A549 (cell line): Measurements from ENCODE around the gene PHF2. TPM values are rescaled to one million over a fixed set of nuclear protein-coding genes. Genes with fewer than 3 reads are reported as not detected.

ENCODE experiments used
- ATAC-seq, 2 experiments: fragments of 200-7000 bp in 1 of 2; fragments of >200 bp in 1 of 2; cut with Nextera tagmentation in 1 of 2; cut with Tn5 transposase in 1 of 2; 3 replicates each; pipeline versions ENCODE4 v1.8.0 to v1.9.1; 2018 to 2020; ENCODE audit warnings: mild to moderate bottlenecking in 1 of 2, moderate library complexity in 1 of 2
- CTCF ChIA-PET: fragments of 300-600 bp; sonication (Branson Sonifier 250); formaldehyde crosslinking; extraction: SDS; loops from one replicate; lab custom pipeline; 2021; ENCODE audit warnings: antibody characterized with exemption, inconsistent platforms; lab: Yijun Ruan, JAX
- POLR2A ChIA-PET: fragments of 350-600 bp; formaldehyde crosslinking; extraction: SDS; loops from one replicate; lab custom pipeline; 2021; ENCODE audit warnings: antibody characterized with exemption, inconsistent platforms; lab: Yijun Ruan, JAX
- DNase-seq, 2 experiments: peaks; one replicate each; pipeline versions ENCODE4 v3.0.0 to v3.0.0-alpha.2; 2011 to 2016; ENCODE audit warnings: low read depth in 1 of 2, low spot score in 1 of 2
- FAIRE-seq: peaks from 2 replicates; lab custom pipeline; 2011; peaks lifted over from hg19 to GRCh38; lab: Jason Lieb, UNC
- H3K27ac ChIP-seq, 2 experiments: fragments of >200 bp; sonication (Bioruptor Twin); formaldehyde crosslinking; 3 replicates each; pipeline ENCODE4 v1.5.1; 2016 to 2017
- H3K4me1 ChIP-seq: fragments of >200 bp; sonication (Bioruptor Twin); formaldehyde crosslinking; 3 replicates; pipeline ENCODE4 v1.6.1; 2016
- H3K4me2 ChIP-seq: fragments of >200 bp; sonication (Bioruptor Twin); formaldehyde crosslinking; 3 replicates; pipeline ENCODE4 v1.6.1; 2016
- H3K4me3 ChIP-seq: fragments of >200 bp; sonication (Bioruptor Twin); formaldehyde crosslinking; 3 replicates; pipeline ENCODE4 v1.5.1; 2016
- H3K9me3 ChIP-seq: fragments of >200 bp; sonication (Bioruptor Twin); formaldehyde crosslinking; 3 replicates; pipeline ENCODE4 v1.6.1; 2016
- ATOH8 ChIP-seq: fragments of 250-450 bp; sonication (Bioruptor Pico); IDR thresholded peaks from 2 replicates; pipeline ENCODE4 v1.5.0; 2020; ENCODE audit warnings: low read depth, mild to moderate bottlenecking, moderate library complexity
- BCL3 ChIP-seq: fragments of >200 bp; sonication (Bioruptor Twin); formaldehyde crosslinking; IDR thresholded peaks from 3 replicates; pipeline ENCODE4 v1.6.1; 2016
- CBX8 ChIP-seq: fragments of 200-600 bp; sonication (generic); IDR thresholded peaks from 2 replicates; pipeline ENCODE4 v1.6.1; 2016
- CHD4 ChIP-seq: fragments of 200-600 bp; sonication (generic); IDR thresholded peaks from 2 replicates; pipeline ENCODE4 v1.6.1; 2016; ENCODE audit warnings: antibody characterized with exemption, mild to moderate bottlenecking, borderline replicate concordance
- CTCF ChIP-seq: fragments of >200 bp; sonication (Bioruptor Twin); formaldehyde crosslinking; IDR thresholded peaks from 3 replicates; pipeline ENCODE4 v1.5.1; 2016
- EHMT2 ChIP-seq: fragments of 200-600 bp; sonication (generic); IDR thresholded peaks from 2 replicates; pipeline ENCODE4 v1.6.1; 2016; ENCODE audit warnings: antibody characterized with exemption, low read depth, mild to moderate bottlenecking, moderate library complexity
- EP300 ChIP-seq, 2 experiments: fragments of >200 bp; sonication (Bioruptor Twin); formaldehyde crosslinking; IDR thresholded peaks; 2 replicates in 1 of 2; 3 replicates in 1 of 2; pipeline ENCODE4 v1.6.1; 2016 to 2017
- FOSB ChIP-seq: fragments of 250-450 bp; sonication (Bioruptor Pico); IDR thresholded peaks from 2 replicates; pipeline ENCODE4 v1.5.0; 2020; ENCODE audit warnings: mild to moderate bottlenecking, moderate library complexity
- FOSL2 ChIP-seq, 2 experiments: fragments of 450-650 bp in 1 of 2; fragments of >200 bp in 1 of 2; sonication (Bioruptor Twin) in 1 of 2; formaldehyde crosslinking; IDR thresholded peaks; 2 replicates each; pipeline versions ENCODE4 v1.5.0 to v1.6.1; 2016 to 2020; ENCODE audit warnings: mild to moderate bottlenecking in 1 of 2, moderate library complexity in 1 of 2
- FOXS1 ChIP-seq: fragments of 250-450 bp; sonication (Bioruptor Pico); IDR thresholded peaks from 2 replicates; pipeline ENCODE4 v1.5.0; 2020; ENCODE audit warnings: mild to moderate bottlenecking, moderate library complexity
- GATA3 ChIP-seq: IDR thresholded peaks from 2 replicates; pipeline ENCODE4 v1.6.1; 2012; ENCODE audit warnings: borderline replicate concordance
- HDAC2 ChIP-seq: fragments of 200-600 bp; sonication (generic); IDR thresholded peaks from 2 replicates; pipeline ENCODE4 v1.6.1; 2016
- HES2 ChIP-seq: fragments of >200 bp; sonication (Bioruptor Twin); formaldehyde crosslinking; IDR thresholded peaks from 2 replicates; pipeline ENCODE4 v1.6.1; 2016
- HEYL ChIP-seq: fragments of 250-450 bp; sonication (Bioruptor Pico); IDR thresholded peaks from 2 replicates; pipeline ENCODE4 v1.8.0; 2021; ENCODE audit warnings: mild to moderate bottlenecking, moderate library complexity
- JUNB ChIP-seq: fragments of >200 bp; sonication (Bioruptor Twin); formaldehyde crosslinking; IDR thresholded peaks from 2 replicates; pipeline ENCODE4 v1.6.1; 2016
- MAX ChIP-seq: IDR thresholded peaks from 2 replicates; pipeline ENCODE4 v1.6.1; 2012
- MAZ ChIP-seq: fragments of 150-350 bp; IDR thresholded peaks from 2 replicates; pipeline ENCODE4 v1.6.1; 2014; ENCODE audit warnings: antibody characterized with exemption, low read depth, low read length, borderline replicate concordance
- NR3C1 ChIP-seq: fragments of >200 bp; sonication (Bioruptor Twin); formaldehyde crosslinking; IDR thresholded peaks from 3 replicates; pipeline ENCODE4 v1.6.1; 2017
- PHF8 ChIP-seq: fragments of 200-600 bp; sonication (generic); IDR thresholded peaks from 2 replicates; pipeline ENCODE4 v1.6.1; 2016; ENCODE audit warnings: low read depth, mild to moderate bottlenecking, antibody characterized with exemption, moderate library complexity, borderline replicate concordance
- POLR2A ChIP-seq: IDR thresholded peaks from 2 replicates; pipeline ENCODE4 v1.6.1; 2012; ENCODE audit warnings: mild to moderate bottlenecking, low read length
- TFCP2L1 ChIP-seq: fragments of 250-450 bp; sonication (Bioruptor Pico); IDR thresholded peaks from 2 replicates; pipeline ENCODE4 v1.5.0; 2021; ENCODE audit warnings: mild to moderate bottlenecking
- TP53 ChIP-seq: fragments of 250-450 bp; sonication (Bioruptor Pico); IDR thresholded peaks from 2 replicates; pipeline ENCODE4 v1.5.0; 2021; ENCODE audit warnings: mild to moderate bottlenecking, moderate library complexity
- ZC3H11A ChIP-seq: fragments of 450-650 bp; IDR thresholded peaks from 2 replicates; pipeline ENCODE4 v1.6.1; 2014; ENCODE audit warnings: antibody characterized with exemption, mild to moderate bottlenecking
- WGBS: methylation state at CpG from one replicate; pipeline ENCODE4 v1.1.6; 2017; ENCODE audit errors: missing lambda C conversion rate; 5-methylcytosine and 5-hydroxymethylcytosine counted together
- polyA plus RNA-seq, 4 experiments: library from polyadenylated mRNA; depleted of rRNA in 3 of 4; stranded (reverse); fragments of >200 nt; fragmentation: RNase III in 1 of 4; extraction: RNeasy Plus Mini Kit Qiagen cat#74134 plus additional on column Dnase treatment in 1 of 4; gene quantifications; 2 replicates in 3 of 4; 3 replicates in 1 of 4; pipeline ENCODE4 v1.2.3, GENCODE V29; 2011 to 2017

PHF2 gene
- polyA plus RNA-seq, 2 of the 4 experiments (the other 2 are of a cell fraction), result 9.6 to 12.2 TPM

GRCh38 chr9:93621922-93622321 lies 45.5 kb downstream of the PHF2 start:
- Histone ChIP-seq H3K4me2 (no peak overlapping the region), H3K27ac (no peak overlapping the region), H3K4me3 (no peak overlapping the region), H3K9me3 (no peaks in the 10 kb centered on the region), H3K4me1 (no peaks in the 10 kb centered on the region)
- TF ChIP-seq FOXS1 (no peak), FOSB (CRISPR knock-in tag) (no peak), JUNB (no peak), HDAC2 (no peak), PHF8 (no peak), FOSL2 (IDR thresholded peaks at IDR 0.05) (no peak), FOSL2 (CRISPR knock-in tag; IDR thresholded peaks at IDR 0.05) (no peak), HES2 (no peak), BCL3 (no peak), CBX8 (no peak)
- CTCF ChIA-PET, result interaction anchor here (1.8 kb wide), 1 partner anchor 56 kb away, joined by 5 read pairs; no protein-coding TSS in a partner anchor
- no peak for DNase-seq
- POLR2A ChIA-PET, result no interaction called here
- WGBS, result 100% methylated on average over 4 of the region's 4 CpGs
- ATAC-seq, result no peak
- FAIRE-seq, result no peak

- no peak for FAIRE-seq
- POLR2A ChIA-PET, result no interaction called here
- H3K4me1 ChIP-seq, result no peaks in the 10 kb centered on the region
- peaks cover 4% of the 10 kb centered on the region for H3K9me3 ChIP-seq
- no peak for ATAC-seq
- CTCF ChIA-PET, result interaction anchor here (1.1 kb wide), 1 partner anchor 56 kb away, joined by 3 read pairs; no protein-coding TSS in a partner anchor
- H3K4me3 ChIP-seq, result no peak overlapping the region
- DNase-seq, result no peak
- WGBS, result 89% methylated on average over 2 of the region's 2 CpGs
- no peak for TF ChIP-seq NR3C1
- no peak for TF ChIP-seq TFCP2L1
- TF ChIP-seq, all 56 proteins: peak for 0
- H3K4me2 ChIP-seq, result no peak overlapping the region
- H3K27ac ChIP-seq, result no peak overlapping the region
Observed at GRCh38 chr9:93622691-93623090, 46.3 kb downstream of the PHF2 start.

GRCh38 chr9:93623753-93624152 lies 47.4 kb downstream of the PHF2 start:
- ATAC-seq (no peak), FAIRE-seq (no peak), DNase-seq (no peak)
- Histone ChIP-seq H3K4me1 (no peaks in the 10 kb centered on the region), H3K27ac (no peak overlapping the region), H3K9me3 (peaks cover 13% of the 10 kb centered on the region), H3K4me2 (no peak overlapping the region), H3K4me3 (no peak overlapping the region)
- 77% methylated on average over 3 of the region's 3 CpGs for WGBS
- ChIA-PET CTCF (interaction anchor here (1.1 kb wide), 1 partner anchor 55 kb away, joined by 3 read pairs; no protein-coding TSS in a partner anchor), POLR2A (no interaction called here)
- no peak for TF ChIP-seq FOSL2 (IDR thresholded peaks at IDR 0.05)
- no peak for TF ChIP-seq FOSL2 (CRISPR knock-in tag; IDR thresholded peaks at IDR 0.05)

GRCh38 chr9:93624431-93624834 lies 48.0 kb downstream of the PHF2 start:
- 74% methylated on average over 6 of the region's 6 CpGs for WGBS
- no peak for ATAC-seq
- FAIRE-seq, result no peak
- Histone ChIP-seq H3K4me2 (no peak overlapping the region), H3K4me1 (no peaks in the 10 kb centered on the region), H3K9me3 (peaks cover 13% of the 10 kb centered on the region), H3K4me3 (no peak overlapping the region), H3K27ac (no peak overlapping the region)
- ChIA-PET CTCF (no interaction called here), POLR2A (no interaction called here)
- TF ChIP-seq TP53 (CRISPR knock-in tag) (no peak), MAX (no peak), TFCP2L1 (no peak), NR3C1 (no peak), EHMT2 (no peak), MAZ (no peak), EP300 (IDR thresholded peaks at IDR 0.05) (no peak), CBX8 (no peak), GATA3 (no peak), POLR2A (no peak), ZC3H11A (no peak), HEYL (CRISPR knock-in tag) (no peak), CTCF (no peak), CHD4 (no peak), ATOH8 (CRISPR knock-in tag) (no peak)
- DNase-seq, result no peak
